Panc1 (cell line): ENCODE measurements around the gene TUB. TPM values are rescaled to one million over a fixed set of nuclear protein-coding genes. Genes with fewer than 3 reads are reported as not detected.

Source experiments
- ATAC-seq: fragments of 200-7000 bp; cut with Tn5 transposase; 2 replicates; pipeline ENCODE4 v1.9.1; 2020; ENCODE audit warnings: mild to moderate bottlenecking, moderate library complexity
- BruUV-seq: library from RNA; stranded (reverse); fragments of 400-500 nt; replicated peaks from 2 replicates; lab custom pipeline; 2021; lab: Mats Ljungman, UMichigan
- CTCF ChIA-PET: fragments of 300-600 bp; sonication (Branson Sonifier 250); formaldehyde crosslinking; loops from one replicate; lab custom pipeline; 2022; ENCODE audit warnings: antibody characterized with exemption; lab: Charles Lee
- POLR2A ChIA-PET: fragments of 300-600 bp; sonication (Branson Sonifier 250); formaldehyde crosslinking; loops from one replicate; lab custom pipeline; 2022; ENCODE audit warnings: antibody characterized with exemption; lab: Charles Lee
- DNase-seq: peaks from one replicate; pipeline ENCODE4 v3.0.0-alpha.2; 2010; ENCODE audit warnings: low read depth, low spot score
- H3K27ac ChIP-seq: 2 replicates; pipeline ENCODE4 v1.5.1; 2011; ENCODE audit warnings: mild to moderate bottlenecking, low read length, inconsistent platforms
- H3K27me3 ChIP-seq: fragments of 200-500 bp; sonication (Bioruptor generic); 2 replicates; pipeline ENCODE4 v1.6.0; 2014; ENCODE audit warnings: low read length, inconsistent platforms; ENCODE audit not compliant: control insufficient read depth, insufficient read depth
- H3K36me3 ChIP-seq: fragments of 200-500 bp; sonication (Bioruptor generic); 2 replicates; pipeline ENCODE4 v1.5.1; 2014; ENCODE audit warnings: inconsistent platforms, mild to moderate bottlenecking, low read length, moderate library complexity; ENCODE audit not compliant: control insufficient read depth, insufficient read depth
- H3K4me1 ChIP-seq: 2 replicates; pipeline ENCODE4 v1.5.1; 2011; ENCODE audit warnings: inconsistent platforms, mild to moderate bottlenecking, low read length, moderate library complexity; ENCODE audit not compliant: control insufficient read depth, insufficient read depth
- H3K4me3 ChIP-seq, 2 experiments: 2 replicates each; pipeline ENCODE4 v1.5.1; 2011 to 2012; ENCODE audit warnings: low read depth in 2 of 2, low read length in 2 of 2, mild to moderate bottlenecking in 2 of 2, inconsistent platforms in 1 of 2, moderate library complexity in 1 of 2
- H3K9me3 ChIP-seq: fragments of 200-500 bp; sonication (Bioruptor generic); 2 replicates; pipeline ENCODE4 v1.5.1; 2014; ENCODE audit warnings: low read depth, mild to moderate bottlenecking, inconsistent platforms, low read length, moderate library complexity; ENCODE audit not compliant: control insufficient read depth, insufficient read depth
- CTCF ChIP-seq: fragments of 450-650 bp; IDR thresholded peaks from 2 replicates; pipeline ENCODE4 v1.5.1; 2017; ENCODE audit warnings: mild to moderate bottlenecking
- POLR2AphosphoS5 ChIP-seq: IDR thresholded peaks from 2 replicates; pipeline ENCODE4 v1.6.1; 2012; ENCODE audit warnings: mild to moderate bottlenecking, low read depth, low read length, moderate library complexity
- REST ChIP-seq, 2 experiments: IDR thresholded peaks; 2 replicates each; pipeline ENCODE4 v1.6.1; 2011 to 2012; ENCODE audit warnings: low read depth in 2 of 2, control low read depth in 1 of 2, low read length in 1 of 2, mild to moderate bottlenecking in 1 of 2, moderate library complexity in 1 of 2; ENCODE audit not compliant: insufficient read depth in 1 of 2
- SIN3A ChIP-seq: IDR thresholded peaks from 2 replicates; pipeline ENCODE4 v1.6.1; 2012; ENCODE audit warnings: low read depth, mild to moderate bottlenecking, low read length, moderate library complexity, borderline replicate concordance; ENCODE audit not compliant: insufficient read depth
- TCF7L2 ChIP-seq: IDR thresholded peaks from 2 replicates; pipeline ENCODE4 v1.6.1; 2011; ENCODE audit warnings: mild to moderate bottlenecking, low read depth, low read length, inconsistent platforms
- in situ Hi-C: cut with HindIII; loops from 2 replicates; pipeline ENCODE4 v1.10.0; 2016; ENCODE audit warnings: low sequenced_read_pairs, low pct_unique_long_range_greater_than_20kb
- intact Hi-C: fragments of 100-400 bp; cut with micrococcal nuclease; formaldehyde crosslinking; loops from one replicate; pipeline ENCODE4 v1.10.0; 2022; ENCODE audit not compliant: unreplicated experiment
- total RNA-seq: library from RNA; stranded (reverse); gene quantifications from one replicate; pipeline ENCODE4 v1.2.1, GENCODE V29; 2021; ENCODE audit not compliant: unreplicated experiment

The TUB gene
- total RNA-seq, 1 experiment from 2014 or later: 4.3 TPM

GRCh38 chr11:8100605-8101004, 19.6 kb downstream of the TUB start:
- no peak overlapping the region for H3K27ac ChIP-seq
- TF ChIP-seq CTCF (no peak), POLR2AphosphoS5 (no peak), SIN3A (no peak), TCF7L2 (no peak), REST (IDR thresholded peaks at IDR 0.05; ENCODE audit: insufficient read depth in 1 of 2, low read depth in 2 of 2, low read length in 1 of 2) (no peak)
- in situ Hi-C loops: no loop called here
- no TSS peak for BruUV-seq
- CTCF ChIA-PET: interaction anchor here (1.1 to 4.0 kb wide), 5 partner anchors 10 to 151 kb away, joined by 3 to 80 read pairs (median 16); no protein-coding TSS in a partner anchor
- no peaks in the 10 kb centered on the region for H3K36me3 ChIP-seq
- intact Hi-C loops: no loop called here
- no peak for DNase-seq
- POLR2A ChIA-PET: interaction anchor here (0.7 kb wide), 1 partner anchor 110 kb away, joined by 3 read pairs; no protein-coding TSS in a partner anchor
- H3K27me3 ChIP-seq: no peaks in the 10 kb centered on the region
- no peak overlapping the region for H3K4me3 ChIP-seq
- no peaks in the 10 kb centered on the region for H3K9me3 ChIP-seq
- no peak for ATAC-seq
- H3K4me1 ChIP-seq: no peaks in the 10 kb centered on the region

GRCh38 chr11:8101421-8101820, 20.4 kb downstream of the TUB start:
- Histone ChIP-seq H3K4me1 (no peaks in the 10 kb centered on the region), H3K4me3 (no peak overlapping the region), H3K9me3 (no peaks in the 10 kb centered on the region), H3K36me3 (no peaks in the 10 kb centered on the region), H3K27ac (no peak overlapping the region), H3K27me3 (no peaks in the 10 kb centered on the region)
- DNase-seq: no peak
- no peak for ATAC-seq
- ChIA-PET POLR2A (no interaction called here), CTCF (interaction anchor here (3.7 kb wide), 1 partner anchor 95 kb away, joined by 80 read pairs; no protein-coding TSS in a partner anchor)
- intact Hi-C loops (no loop called here), in situ Hi-C loops (no loop called here)
- BruUV-seq: no TSS peak
- no peak for TF ChIP-seq CTCF
- TF ChIP-seq TCF7L2: no peak
- TF ChIP-seq SIN3A: no peak
- no peak for TF ChIP-seq POLR2AphosphoS5
- no peak for TF ChIP-seq REST (IDR thresholded peaks at IDR 0.05; ENCODE audit: insufficient read depth in 1 of 2, low read depth in 2 of 2, low read length in 1 of 2)
